Measurements from ENCODE around the gene IL21R. TPM values are rescaled to one million over a fixed set of nuclear protein-coding genes. Genes with fewer than 3 reads are reported as not detected.

The IL21R gene
- total and polyA plus RNA-seq, 2 donors (not counting 3 experiments of a cell fraction or from before 2014, with no cell fraction given): 0.03 TPM; not detected in 1

GRCh38 chr16:27433636-27434035 is 31.7 kb downstream of the IL21R start:
- intact Hi-C loops (cut with micrococcal nuclease) (no loop called here), dilution Hi-C loops (cut with MboI; ENCODE audit: extremely low pct_ligation_motif_present, low sequenced_read_pairs) (no loop called here)
- TF ChIP-seq JUN (IDR thresholded peaks at IDR 0.05; ENCODE audit: borderline replicate concordance, insufficient read depth, insufficient read length, low read depth) (no peak), MYC (IDR thresholded peaks at IDR 0.05; ENCODE audit: low read depth, low read length) (no peak), POLR2A (IDR thresholded peaks at IDR 0.05; ENCODE audit: low read depth, low read length) (no peak), FOS (IDR thresholded peaks at IDR 0.05; ENCODE audit: borderline replicate concordance, insufficient read depth, low read length) (no peak), GATA2 (IDR thresholded peaks at IDR 0.05; ENCODE audit: insufficient read depth, insufficient read length, low read depth, low read length) (no peak), POLR2AphosphoS5 (IDR thresholded peaks at IDR 0.05; ENCODE audit: insufficient read depth, low read depth, low read length) (no peak), EZH2 (IDR thresholded peaks at IDR 0.05; ENCODE audit: borderline replicate concordance, low read depth, low read length, severe bottlenecking) (no peak)
- H4K20me1 ChIP-seq (replicated peaks; ENCODE audit: control insufficient read depth, extremely low read depth, insufficient read depth, low read length): no peaks in the 10 kb centered on the region
- H3K4me3 ChIP-seq (replicated peaks in 1 of 3; ENCODE audit: insufficient read depth in 1 of 3, low read depth in 1 of 3, low read length in 3 of 3): no peak overlapping the region
- no peaks in the 10 kb centered on the region for H3K36me3 ChIP-seq (ENCODE audit: control insufficient read depth in 2 of 2, extremely low read depth in 1 of 2, insufficient read depth in 2 of 2, low read length in 2 of 2)
- H3K79me2 ChIP-seq (ENCODE audit: control insufficient read depth, insufficient read depth, low read length): no peaks in the 10 kb centered on the region
- no peak for FAIRE-seq
- H3K4me2 ChIP-seq (ENCODE audit: insufficient read depth, low read length): no peak overlapping the region
- no peaks in the 10 kb centered on the region for H3K27me3 ChIP-seq (ENCODE audit: control insufficient read depth in 2 of 2, insufficient read depth in 2 of 2, low read length in 2 of 2)
- H3K4me1 ChIP-seq (ENCODE audit: control insufficient read depth, extremely low read depth, insufficient read depth, low read length): no peaks in the 10 kb centered on the region
- ChIA-PET POLR2A (no interaction called here), CTCF (interaction anchor here (1.1 kb wide), 1 partner anchor 262 kb away, joined by 3 read pairs; no protein-coding TSS in a partner anchor)
- H3K9ac ChIP-seq (replicated peaks; ENCODE audit: extremely low read depth, insufficient read depth, low read length): no peak overlapping the region
- H2AFZ ChIP-seq (ENCODE audit: low read depth, low read length): no peak overlapping the region
- DNase-seq (ENCODE audit: low read depth, low spot score): no peak
- BruUV-seq (replicated peaks): no TSS peak
- no peaks in the 10 kb centered on the region for H3K9me3 ChIP-seq (replicated peaks; ENCODE audit: control insufficient read depth, insufficient read depth, low read length)
- H3K27ac ChIP-seq (ENCODE audit: insufficient read depth, low read depth, low read length): no peak overlapping the region
- H3K9me1 ChIP-seq (replicated peaks; ENCODE audit: control insufficient read depth, extremely low read depth, insufficient read depth, low read length): no peaks in the 10 kb centered on the region
